Stimulated activated CD8-positive, alpha-beta memory T cell treated with anti-CD3 and anti-CD28 coated beads, Interleukin-2, amount 100 ng/mL, for 1 hour (primary cell): ENCODE results near the gene ANKRD44.
"Not testable (repeated sequence)": the region's sequence is repeated elsewhere in the genome, so short reads cannot be mapped to it uniquely, and the experiment has no call there.

Source experiments
- DNase-seq, 2 donors: peaks; one replicate each; pipeline ENCODE4 v3.0.0-alpha.2; 2020; ENCODE audit warnings: low read depth in 2 of 2

Gene ANKRD44

GRCh38 chr2:197076652-197077051 is 233.9 kb downstream of the ANKRD44 start:
- DNase-seq = no peak

- DNase-seq = no peak
Measured at GRCh38 chr2:197075754-197076337, 234.7 kb downstream of the ANKRD44 start.

GRCh38 chr2:197075281-197075680 is 235.3 kb downstream of the ANKRD44 start:
- DNase-seq = no peak

GRCh38 chr2:197073701-197074433 is 236.7 kb downstream of the ANKRD44 start:
- no peak for DNase-seq

GRCh38 chr2:197073270-197073669 is 237.3 kb downstream of the ANKRD44 start:
- DNase-seq = no peak

GRCh38 chr2:197072533-197072932 is 238.0 kb downstream of the ANKRD44 start:
- DNase-seq = no peak

GRCh38 chr2:197071790-197072436 is 238.7 kb downstream of the ANKRD44 start:
- no peak for DNase-seq

- DNase-seq = no peak
Measured at GRCh38 chr2:197071213-197071612, 239.4 kb downstream of the ANKRD44 start.

GRCh38 chr2:197069958-197070357 is 240.6 kb downstream of the ANKRD44 start:
- no peak for DNase-seq

GRCh38 chr2:197062574-197062973 is 248.0 kb downstream of the ANKRD44 start:
- not testable (repeated sequence) for DNase-seq

GRCh38 chr2:197059477-197059876 is 251.1 kb downstream of the ANKRD44 start:
- DNase-seq = no peak

- no peak for DNase-seq
Measured at GRCh38 chr2:197058777-197059300, 251.7 kb downstream of the ANKRD44 start.

GRCh38 chr2:197057959-197058358 is 252.6 kb downstream of the ANKRD44 start:
- no peak for DNase-seq

GRCh38 chr2:197055045-197055444 is 255.5 kb downstream of the ANKRD44 start:
- DNase-seq = no peak

GRCh38 chr2:197054437-197054836 is 256.1 kb downstream of the ANKRD44 start:
- DNase-seq = no peak

- DNase-seq = no peak
Measured at GRCh38 chr2:197052356-197052755, 258.2 kb downstream of the ANKRD44 start.

- DNase-seq = no peak
Measured at GRCh38 chr2:197045115-197045514, 265.5 kb downstream of the ANKRD44 start.

GRCh38 chr2:197042739-197043196 is 267.8 kb downstream of the ANKRD44 start:
- no peak for DNase-seq

GRCh38 chr2:197037863-197038398 is 272.6 kb downstream of the ANKRD44 start:
- DNase-seq = no peak

GRCh38 chr2:197035002-197035401 is 275.6 kb downstream of the ANKRD44 start:
- DNase-seq = no peak

- no peak for DNase-seq
Measured at GRCh38 chr2:197034292-197034691, 276.3 kb downstream of the ANKRD44 start.

- no peak for DNase-seq
Measured at GRCh38 chr2:197033222-197033621, 277.4 kb downstream of the ANKRD44 start.
